CD4-positive, alpha-beta T cell treated with Interleukin-6 for 4 hours (primary cell): ENCODE measurements around the gene MLLT6.

Experiments
- DNase-seq: peaks from one replicate; pipeline ENCODE4 v3.0.0-alpha.2; 2020; ENCODE audit warnings: mixed read lengths

MLLT6 gene

GRCh38 chr17:38676706-38677504, 28.2 kb upstream of the MLLT6 start:
- DNase-seq = peak; percentile 82

- no peak for DNase-seq
Measured at GRCh38 chr17:38677819-38678218, 27.3 kb upstream of the MLLT6 start.

GRCh38 chr17:38681096-38681495, 24.0 kb upstream of the MLLT6 start:
- no peak for DNase-seq

GRCh38 chr17:38685491-38685890, 19.6 kb upstream of the MLLT6 start:
- DNase-seq = no peak

- DNase-seq = no peak
Measured at GRCh38 chr17:38687286-38687685, 17.8 kb upstream of the MLLT6 start.

- DNase-seq = no peak
Measured at GRCh38 chr17:38690386-38690785, 14.7 kb upstream of the MLLT6 start.

GRCh38 chr17:38691154-38691553, 13.9 kb upstream of the MLLT6 start:
- no peak for DNase-seq

GRCh38 chr17:38693700-38694329, 11.3 kb upstream of the MLLT6 start:
- DNase-seq = no peak

- DNase-seq = no peak
Measured at GRCh38 chr17:38697061-38697820, 7.8 kb upstream of the MLLT6 start.

- DNase-seq = no peak
Measured at GRCh38 chr17:38698760-38699159, 6.3 kb upstream of the MLLT6 start.

- peak; percentile 67 for DNase-seq
Measured at GRCh38 chr17:38701504-38702165, 3.4 kb upstream of the MLLT6 start.

- DNase-seq = peak; percentile 85
Measured at GRCh38 chr17:38702166-38702915, 2.7 kb upstream of the MLLT6 start.

- DNase-seq = no peak
Measured at GRCh38 chr17:38702916-38703741, 1.9 kb upstream of the MLLT6 start.

GRCh38 chr17:38703742-38704605, 1.1 kb upstream of the MLLT6 start:
- DNase-seq = peak; percentile 85

- DNase-seq = no peak
Measured at GRCh38 chr17:38705523-38705802, 390 bp downstream of the MLLT6 start.

GRCh38 chr17:38705803-38706504, 881 bp downstream of the MLLT6 start:
- peak; percentile 52 for DNase-seq

GRCh38 chr17:38706505-38707216, 1.6 kb downstream of the MLLT6 start:
- DNase-seq = peak; percentile 57

- no peak for DNase-seq
Measured at GRCh38 chr17:38707678-38708351, 2.7 kb downstream of the MLLT6 start.
